GM18907 (cell line): ENCODE data around the gene RERE.
"Not testable (repeated sequence)": the region's sequence is repeated elsewhere in the genome, so short reads cannot be mapped to it uniquely, and the experiment has no call there.

ENCODE experiments used
- ATAC-seq: cut with Tn5 transposase; IDR thresholded peaks from one replicate; pipeline ENCODE4 v1.9.1; 2021; ENCODE audit warnings: mild to moderate bottlenecking, moderate library complexity; ENCODE audit not compliant: unreplicated experiment

Gene RERE

DNA sequence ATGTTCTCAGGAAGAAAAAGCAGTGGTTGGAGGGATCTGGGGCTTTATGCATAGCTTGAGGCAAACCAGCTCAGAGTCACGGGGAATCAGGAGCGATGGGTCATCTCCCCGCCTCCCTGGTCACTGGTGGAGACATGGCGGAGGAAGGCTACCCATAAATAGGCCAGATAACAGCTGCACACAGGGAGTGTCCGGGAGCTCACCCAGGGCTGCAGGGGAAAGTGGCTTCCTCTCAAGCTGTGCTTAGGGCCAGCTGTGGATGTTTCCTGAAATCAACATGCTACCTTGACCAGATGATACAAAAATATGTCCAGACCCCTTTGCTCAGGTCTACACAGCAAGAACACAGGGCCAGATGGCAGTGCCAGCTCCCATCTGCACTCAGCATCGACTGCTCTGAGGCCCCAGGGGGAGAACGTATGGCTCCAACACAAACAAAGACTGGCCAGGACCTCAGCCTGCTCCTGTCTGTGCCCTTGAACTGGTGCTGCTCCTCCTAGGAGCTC, 27.1 kb upstream of the RERE start:
- ATAC-seq = no peak

DNA sequence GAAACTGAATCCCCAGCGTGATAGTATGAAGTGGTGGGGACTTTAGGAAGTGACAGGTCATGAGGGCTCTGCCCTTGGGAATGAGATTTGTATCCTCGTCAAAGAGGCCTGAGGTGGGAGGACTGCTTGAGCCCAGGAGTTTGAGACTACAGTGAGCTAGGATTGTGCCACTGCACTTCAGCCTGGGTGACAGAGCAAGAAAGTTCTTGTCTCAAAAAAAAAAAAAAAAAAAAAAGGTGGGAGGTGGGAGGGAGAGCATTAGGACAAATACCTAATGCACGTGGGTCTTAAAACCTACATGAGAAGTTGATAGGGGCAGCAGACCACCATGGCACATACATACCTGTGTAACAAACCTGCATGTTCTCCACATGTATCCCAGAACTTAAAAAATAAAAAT, 24.0 kb upstream of the RERE start:
- ATAC-seq = no peak

DNA sequence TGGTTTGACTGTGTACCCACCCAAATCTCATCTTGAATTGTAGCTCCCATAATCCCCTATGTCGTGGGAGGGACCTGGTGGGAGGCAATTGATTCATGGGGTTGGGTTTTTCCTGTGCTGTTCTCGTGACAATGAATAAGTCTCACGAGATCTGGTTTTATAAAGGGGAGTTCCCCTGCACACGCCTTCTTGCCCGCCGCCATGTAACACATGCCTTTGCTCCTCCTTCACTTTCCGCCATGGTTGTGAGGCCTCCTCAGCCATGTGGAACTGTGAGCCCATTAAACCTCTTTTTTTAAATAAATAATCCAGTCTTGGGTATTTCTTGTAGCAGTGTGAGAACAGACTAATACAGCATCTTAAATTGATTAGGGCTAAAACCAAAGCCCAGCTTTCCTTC, 22.6 kb upstream of the RERE start:
- no peak for ATAC-seq

DNA sequence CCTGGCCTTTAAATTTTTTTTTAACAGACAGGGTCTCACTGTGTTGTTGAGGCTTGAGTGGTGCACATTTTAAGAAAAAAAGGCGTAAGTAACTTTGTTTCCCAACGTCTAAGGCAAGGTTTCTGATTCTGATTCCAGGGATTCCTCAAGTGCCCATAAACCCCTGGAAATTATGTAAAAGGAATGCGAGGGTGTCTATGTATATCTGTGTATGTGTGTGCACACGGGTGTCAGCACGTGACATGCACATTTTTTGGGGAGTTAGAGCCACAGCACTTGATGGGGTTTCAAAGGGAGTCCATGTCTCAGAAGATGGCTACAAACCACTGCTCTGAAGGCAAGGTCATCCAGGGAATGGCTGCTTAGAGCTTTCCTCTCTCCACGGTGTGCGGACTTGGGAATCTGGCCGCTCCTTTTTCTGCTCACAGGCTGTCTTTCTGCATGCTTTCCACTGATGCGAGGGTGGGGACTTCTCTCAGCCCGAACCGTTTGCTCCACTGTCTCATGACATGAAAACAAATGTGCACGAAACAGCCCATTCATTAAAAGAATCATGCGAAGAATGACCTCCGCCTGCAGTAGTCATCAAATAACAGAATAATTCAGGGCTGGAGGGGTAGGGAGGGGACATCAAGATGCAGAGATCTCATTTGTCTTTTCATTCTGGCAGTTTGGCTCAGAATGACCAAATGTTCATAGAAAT, 18.7 kb upstream of the RERE start:
- ATAC-seq = no peak

DNA sequence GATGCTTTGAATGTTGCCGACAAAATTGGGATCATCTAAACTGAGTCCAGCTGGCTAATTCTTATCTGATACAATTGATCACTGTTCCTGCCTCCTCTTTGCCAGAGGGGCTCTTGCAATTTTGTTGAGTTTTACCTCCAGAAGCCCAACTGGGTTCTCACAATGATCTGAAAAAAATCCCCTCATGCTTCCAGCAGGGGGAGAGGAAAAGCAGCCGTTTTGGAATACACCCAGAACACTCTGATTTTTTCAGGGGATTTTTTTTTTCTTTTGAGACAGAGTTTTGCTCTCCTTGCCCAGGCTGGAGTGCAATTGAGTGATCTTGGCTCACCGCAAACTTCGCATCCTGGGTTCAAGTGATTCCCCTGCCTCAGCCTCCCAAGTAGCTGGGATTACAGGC, 13.9 kb upstream of the RERE start:
- no peak for ATAC-seq

DNA sequence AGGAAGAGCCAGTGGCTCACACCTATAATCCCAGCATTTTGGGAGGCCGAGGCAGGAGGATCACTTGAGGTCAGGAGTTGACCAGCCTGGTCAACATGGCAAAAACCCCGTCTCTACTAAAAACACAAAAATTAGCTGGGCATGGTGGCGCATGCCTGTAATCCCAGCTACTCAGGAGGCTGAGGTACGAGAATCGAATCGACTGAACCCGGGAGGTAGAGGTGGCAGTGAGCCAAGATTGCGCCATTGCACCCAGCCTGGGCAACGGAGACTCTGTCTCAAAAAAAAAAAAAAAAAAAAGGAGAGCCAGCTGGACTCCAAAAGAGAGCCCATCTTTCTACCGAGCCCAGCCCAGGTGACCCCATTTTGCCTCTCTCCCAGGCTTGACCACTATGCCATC, 13.3 kb upstream of the RERE start:
- ATAC-seq = not testable (repeated sequence)

DNA sequence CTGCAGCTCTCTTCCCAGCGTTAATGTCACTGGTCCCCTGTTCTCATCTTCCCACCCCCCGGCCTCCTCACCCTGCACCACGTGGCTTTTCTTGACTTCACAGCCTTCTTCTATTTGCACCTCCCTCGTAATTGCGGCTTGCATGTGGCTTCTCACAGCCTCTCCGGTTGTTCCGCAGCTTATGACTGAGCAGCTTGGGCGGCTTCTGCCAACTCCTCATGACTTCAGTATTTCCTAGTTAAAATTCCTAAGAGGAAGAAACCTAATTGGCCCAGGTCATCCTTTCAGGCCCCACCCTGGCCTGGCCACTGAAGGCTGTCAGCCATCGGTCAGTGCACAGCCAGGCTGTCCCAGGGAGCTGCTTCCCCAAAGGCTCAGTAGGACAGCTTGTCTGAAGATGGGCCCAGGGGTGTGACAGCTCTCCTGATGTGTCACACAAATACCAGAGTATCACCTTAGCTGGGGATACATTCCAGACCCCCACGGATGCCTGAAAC, 8.6 kb upstream of the RERE start:
- no peak for ATAC-seq

DNA sequence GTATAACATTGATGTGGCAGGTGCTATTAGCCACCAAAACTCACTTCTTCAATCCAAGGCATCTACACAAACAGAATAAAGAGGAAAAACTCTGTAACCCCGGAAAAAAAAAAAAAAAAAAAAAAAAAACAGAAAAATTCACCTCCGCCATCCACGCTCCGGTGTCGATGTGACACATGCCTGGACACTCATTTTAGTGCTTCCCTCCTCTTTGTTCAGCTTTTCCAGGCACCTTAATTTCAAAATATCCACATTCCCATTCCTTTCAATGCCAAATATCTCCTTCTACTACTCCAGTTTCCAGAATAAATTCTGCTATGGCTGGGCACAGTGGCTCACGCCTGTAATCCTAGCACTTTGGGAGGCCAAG, 5.8 kb upstream of the RERE start:
- no peak for ATAC-seq

DNA sequence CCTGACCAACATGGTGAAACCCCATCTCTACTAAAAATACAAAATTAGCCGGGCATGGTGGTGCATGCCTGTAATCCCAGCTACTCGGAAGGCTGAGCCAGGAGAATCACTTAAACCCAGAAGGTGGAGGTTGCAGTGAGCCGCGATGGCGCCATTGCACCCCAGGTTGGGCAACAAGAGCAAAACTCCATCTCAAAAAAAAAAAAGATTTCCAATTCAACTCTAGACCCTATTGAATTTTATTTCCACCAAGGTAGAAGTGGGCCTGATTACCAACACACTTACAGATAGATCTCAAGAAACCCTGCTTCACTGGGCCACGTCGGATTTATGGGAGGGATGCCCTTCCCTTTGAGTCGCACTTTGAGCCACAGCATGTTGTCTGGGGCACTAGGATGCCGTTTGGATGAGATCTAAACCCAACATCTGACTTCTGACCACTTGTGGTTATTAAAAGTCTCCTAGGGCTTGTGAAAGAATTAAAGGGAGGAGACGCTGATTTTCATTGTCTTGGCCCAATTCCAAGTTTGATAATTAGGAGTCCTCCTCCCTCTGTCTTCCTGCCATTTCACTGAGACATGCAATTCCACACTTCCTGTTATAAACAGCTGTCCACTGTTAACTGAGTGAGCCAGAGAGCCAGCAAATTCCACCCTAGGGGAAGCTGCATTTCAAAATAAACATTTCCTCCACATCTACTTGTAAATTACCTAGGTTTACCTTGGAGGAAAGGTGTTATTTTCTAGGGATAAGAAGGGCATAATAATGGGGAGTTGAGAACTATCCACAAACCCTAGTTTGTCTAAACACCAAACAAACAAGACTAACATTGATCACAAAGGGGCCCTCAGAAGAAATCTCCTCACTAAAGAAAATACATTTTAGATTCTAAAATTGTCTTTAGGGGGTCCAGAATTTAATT, 5.2 kb upstream of the RERE start:
- ATAC-seq = no peak

DNA sequence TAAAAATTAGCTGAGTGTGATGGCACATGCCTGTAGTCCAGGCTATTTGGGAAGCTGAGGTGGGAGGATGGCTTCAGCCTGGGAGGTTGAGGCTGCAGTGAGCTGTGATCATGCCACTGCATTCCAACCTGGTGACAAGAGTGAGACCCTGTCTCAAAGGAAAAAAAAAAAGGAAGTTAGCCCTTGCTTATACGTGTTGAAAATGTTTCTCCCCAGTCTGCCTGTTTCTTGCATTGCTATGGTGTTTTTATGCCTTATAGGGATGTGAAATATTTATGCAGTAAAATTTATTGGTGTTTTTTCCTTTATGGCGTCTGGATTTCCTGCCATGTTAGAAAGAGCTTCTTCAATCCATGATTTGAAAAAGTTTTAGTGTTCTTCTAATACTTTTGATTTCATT, 3.6 kb upstream of the RERE start:
- ATAC-seq = no peak

DNA sequence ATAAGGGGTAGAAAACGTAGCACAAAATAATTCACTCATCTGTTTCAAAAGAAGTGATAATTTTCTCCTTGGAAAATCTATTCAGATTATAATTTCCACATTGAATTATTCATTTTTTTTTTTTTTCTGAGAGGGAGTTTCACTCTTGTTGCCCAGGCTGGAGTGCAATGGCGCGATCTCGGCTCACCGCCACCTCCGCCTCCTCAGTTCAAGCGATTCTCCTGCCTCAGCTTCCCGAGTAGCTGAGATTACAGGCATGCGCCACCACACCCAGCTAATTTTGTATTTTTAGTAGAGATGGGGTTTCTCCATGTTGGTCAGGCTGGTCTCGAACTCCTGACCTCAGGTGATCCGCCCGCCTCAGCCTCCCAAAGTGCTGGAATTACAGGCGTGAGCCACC, 1.3 kb upstream of the RERE start:
- not testable (repeated sequence) for ATAC-seq

DNA sequence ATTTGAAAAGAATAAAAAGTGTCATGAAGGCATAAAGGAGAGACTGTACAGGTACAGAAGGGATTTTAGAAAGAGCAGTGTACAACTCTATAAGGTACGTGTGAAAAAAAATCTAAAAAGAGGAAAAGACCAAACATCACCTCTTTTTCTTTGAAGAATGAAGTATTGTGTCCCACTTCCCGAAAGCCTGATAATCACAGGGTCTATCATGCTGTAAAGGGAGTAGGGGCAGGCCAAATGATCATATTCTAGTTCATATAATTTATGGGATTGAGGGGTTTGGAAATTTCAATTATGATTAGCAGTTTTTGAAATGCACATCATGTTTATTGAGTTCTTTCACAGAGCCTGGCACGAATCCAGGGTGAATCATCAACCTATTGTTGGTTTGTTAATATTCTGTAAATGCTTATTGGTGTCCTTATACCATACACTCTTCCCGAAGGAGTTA, 910 bp upstream of the RERE start:
- ATAC-seq = no peak

DNA sequence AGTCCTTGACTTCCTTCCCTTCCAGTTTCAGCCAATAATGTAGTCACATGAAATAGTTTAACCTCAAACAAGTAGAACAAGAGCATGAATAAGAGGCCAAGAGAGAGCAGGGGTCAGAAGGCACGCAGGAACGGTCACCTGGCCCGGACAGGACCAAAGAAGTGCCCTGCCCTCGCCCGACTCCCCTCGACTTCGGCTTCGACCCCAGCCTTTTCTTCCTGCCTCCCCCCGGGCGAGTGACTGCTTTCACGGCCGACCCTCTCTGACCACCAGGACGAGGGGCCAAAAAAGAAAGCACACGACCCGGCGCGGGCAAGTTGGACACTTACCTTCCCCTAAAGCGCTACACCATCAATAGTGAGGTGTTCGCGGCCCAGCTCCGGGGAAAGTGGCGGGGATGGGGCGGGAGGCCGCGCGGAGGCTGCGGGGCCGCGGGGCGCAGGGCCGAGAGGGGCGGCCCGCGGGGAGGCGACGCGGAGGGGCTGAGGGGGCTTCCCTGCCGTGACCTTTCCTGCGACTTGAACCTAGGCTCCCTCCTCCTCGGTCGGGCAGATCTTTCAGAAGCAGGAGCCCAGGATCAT, 519 bp downstream of the RERE start:
- peak; percentile 24 for ATAC-seq

DNA sequence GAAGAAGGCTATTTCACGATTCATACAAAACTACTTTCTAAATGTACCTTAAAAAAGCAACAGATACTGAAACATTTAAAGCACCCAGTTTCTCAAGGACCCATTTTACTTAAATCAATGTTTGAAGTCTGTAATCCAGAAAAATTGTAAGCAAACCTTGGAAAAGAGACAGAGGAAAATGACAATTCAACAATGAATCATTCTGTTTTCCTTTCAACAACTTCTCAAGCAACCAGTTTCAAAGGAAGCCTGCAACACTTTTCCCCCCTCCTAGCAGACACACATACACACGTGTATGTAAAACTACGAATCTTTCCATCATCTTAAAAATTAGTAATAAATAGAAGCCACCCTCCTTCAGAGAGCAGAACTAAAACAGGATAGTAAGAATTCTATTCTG, 1.2 kb downstream of the RERE start:
- no peak for ATAC-seq

DNA sequence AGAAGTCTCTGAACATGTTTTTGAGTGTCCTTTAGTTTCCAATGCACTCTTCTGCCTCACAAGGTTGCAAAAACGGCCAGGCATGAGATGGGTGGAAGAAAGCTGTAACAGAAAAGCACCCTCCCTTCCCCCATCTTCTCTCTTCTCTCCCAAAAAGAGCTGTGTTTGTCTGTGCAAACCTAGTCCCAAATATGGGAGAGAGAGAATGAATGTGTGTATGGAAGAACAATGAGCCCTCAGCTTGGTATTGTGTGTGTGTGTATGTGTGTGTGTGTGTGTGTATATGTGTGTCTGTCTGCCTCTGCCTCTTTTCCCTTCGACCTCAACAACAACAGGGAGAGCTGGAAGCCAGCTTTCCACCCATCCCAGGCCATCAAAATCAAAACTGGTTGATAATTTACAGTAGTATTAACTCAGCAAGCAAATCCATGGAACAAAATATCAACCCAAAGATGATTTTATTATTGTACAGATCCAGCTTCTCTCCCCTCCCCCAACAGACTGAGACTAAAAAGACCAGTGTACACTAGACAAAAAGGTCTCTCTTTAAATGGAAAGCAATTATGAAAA, 1.8 kb downstream of the RERE start:
- ATAC-seq = no peak

DNA sequence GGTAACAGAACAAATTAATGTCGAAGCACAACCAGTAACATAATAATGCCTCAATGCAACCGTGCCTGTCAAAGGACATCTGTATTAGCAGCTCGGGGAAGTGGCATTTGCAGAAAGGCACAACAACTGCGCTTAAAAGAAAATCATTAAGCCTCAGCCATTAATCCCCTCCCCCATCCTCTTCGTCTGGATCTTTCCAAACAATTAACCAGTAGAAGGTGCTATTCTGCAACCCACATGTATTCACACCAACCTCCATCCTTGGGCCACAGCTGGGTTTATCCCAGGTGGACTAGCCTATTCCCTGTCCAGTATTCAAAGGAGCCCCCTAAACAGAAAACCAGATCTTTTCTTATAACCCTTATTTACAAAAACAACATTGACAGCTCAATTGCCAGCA, 2.6 kb downstream of the RERE start:
- no peak for ATAC-seq

DNA sequence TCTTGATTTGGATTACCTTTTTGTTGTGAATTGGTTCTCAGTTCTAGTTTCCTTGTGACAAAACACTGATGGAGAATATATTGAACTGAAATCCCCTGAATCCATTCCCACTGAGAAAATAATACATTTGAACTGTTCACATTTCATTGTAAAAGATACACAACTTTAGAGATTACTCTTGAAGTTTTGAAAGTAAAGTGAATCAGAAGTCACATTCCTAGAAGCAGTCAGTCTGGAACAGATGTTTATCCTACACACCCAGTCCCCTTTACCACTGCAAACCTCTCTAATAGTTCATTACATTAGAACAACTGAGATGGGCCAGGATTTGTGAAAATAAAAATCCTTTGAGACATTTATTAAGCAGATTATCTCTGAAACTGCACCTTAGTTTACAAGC, 3.4 kb downstream of the RERE start:
- no peak for ATAC-seq

DNA sequence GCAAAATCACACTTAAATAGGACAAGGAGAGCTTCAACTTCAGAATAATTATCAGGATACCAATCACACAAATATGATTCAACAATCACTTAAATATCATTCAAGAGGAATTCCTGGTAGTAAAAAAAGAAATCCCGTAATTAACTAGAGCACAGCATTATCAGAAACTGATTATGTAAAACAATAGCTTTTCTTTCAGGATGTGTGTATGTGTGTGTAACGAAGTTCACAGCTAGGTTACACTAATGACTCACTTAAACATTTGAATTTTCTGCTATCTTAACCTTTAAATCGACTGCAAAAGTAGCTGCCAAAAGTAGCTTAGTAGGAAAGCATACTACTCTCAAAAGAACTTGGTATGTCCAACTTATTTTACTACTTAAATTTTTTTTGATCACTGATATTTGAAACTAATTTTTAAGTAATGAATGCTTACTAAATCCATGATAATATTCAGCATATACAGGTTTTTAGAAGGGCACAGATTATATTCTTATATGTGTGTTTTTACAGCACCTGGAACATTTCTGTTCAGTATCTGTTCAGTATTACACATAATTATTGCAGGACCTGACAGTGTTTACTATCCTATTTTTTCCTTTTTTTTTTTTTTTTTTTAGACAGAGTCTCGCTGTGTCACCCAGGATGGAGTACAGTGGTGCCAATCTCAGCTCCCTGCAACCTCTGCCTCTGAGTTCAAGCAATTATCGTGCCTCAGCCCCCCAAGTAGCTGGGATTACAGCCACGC, 4.2 kb downstream of the RERE start:
- no peak for ATAC-seq

DNA sequence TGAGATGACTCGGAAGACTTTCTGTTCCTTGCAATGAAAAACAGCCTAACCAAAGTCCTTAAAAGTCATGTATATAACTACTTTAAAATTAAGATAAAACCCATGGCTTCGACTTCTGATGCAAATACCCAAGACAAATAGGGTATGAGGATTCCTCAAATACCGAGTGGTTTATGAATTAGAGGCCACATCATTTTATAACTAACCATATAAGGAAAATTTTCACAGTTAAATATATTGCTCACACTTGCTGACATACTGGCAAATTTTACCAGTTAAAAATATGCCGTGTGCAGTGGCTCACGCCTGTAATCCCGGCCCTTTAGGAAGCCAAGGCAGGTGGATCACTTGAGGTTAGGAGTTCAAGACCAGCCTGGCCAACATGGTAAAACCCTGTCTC, 5.4 kb downstream of the RERE start:
- ATAC-seq = no peak

DNA sequence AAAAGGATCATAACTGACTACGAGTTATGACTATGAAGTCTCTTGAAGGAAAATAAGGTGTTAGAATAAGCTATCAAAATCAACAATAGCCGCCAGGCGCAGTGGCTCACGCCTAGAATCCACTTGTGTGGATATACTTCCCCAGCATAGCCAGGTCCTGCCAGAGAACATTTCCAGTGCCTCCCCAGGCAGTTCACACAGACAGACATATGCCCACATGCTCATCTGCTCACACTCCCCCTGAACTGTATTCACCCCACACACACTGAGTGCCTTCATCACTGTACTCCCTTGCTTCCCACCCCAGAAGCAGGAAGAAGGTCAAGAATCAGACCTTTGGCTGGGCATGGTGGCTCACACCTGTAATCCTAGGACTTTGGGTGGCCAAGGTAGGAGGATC, 6.5 kb downstream of the RERE start:
- no peak for ATAC-seq

DNA sequence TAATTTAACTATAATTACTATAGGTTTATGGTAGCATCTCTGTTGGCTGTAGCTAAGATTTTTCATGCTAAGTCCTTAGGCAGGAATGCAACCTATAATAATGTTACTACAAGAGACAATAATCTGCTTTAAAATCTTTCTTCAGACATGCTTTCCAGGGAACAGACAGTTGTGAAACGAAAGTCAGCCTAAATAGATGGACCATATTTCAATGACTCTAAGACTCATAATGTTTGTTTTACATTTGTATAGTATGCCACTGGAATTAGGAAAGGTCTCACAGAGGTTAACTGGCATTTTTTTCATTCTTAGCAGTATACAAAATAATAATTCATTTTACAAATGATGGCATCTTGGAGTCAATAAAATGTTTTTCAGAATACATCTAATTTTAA, 8.1 kb downstream of the RERE start:
- ATAC-seq = no peak
